PC-3 (cell line): ENCODE results near the gene PRKN. TPM values are rescaled to one million over a fixed set of nuclear protein-coding genes. Genes with fewer than 3 reads are reported as not detected.

Source experiments
- ATAC-seq: fragments of 200-7000 bp; cut with Tn5 transposase; 2 replicates; pipeline ENCODE4 v1.9.1; 2020; ENCODE audit warnings: mild to moderate bottlenecking, moderate library complexity
- BruUV-seq: library from RNA; stranded (reverse); fragments of 400-500 nt; replicated peaks from 2 replicates; lab custom pipeline; 2021; lab: Mats Ljungman, UMichigan
- CTCF ChIA-PET: fragments of 300-600 bp; sonication (Branson Sonifier 250); formaldehyde crosslinking; loops from one replicate; lab custom pipeline; 2022; ENCODE audit warnings: antibody characterized with exemption; lab: Charles Lee
- POLR2A ChIA-PET: fragments of 300-600 bp; sonication (Branson Sonifier 250); formaldehyde crosslinking; loops from one replicate; lab custom pipeline; 2022; ENCODE audit warnings: antibody characterized with exemption; ENCODE audit not compliant: unreplicated experiment; lab: Charles Lee
- DNase-seq: peaks from one replicate; pipeline ENCODE4 v3.0.0-alpha.2; 2015
- H2AFZ ChIP-seq: fragments of 300-600 bp; sonication (generic); 2 replicates; pipeline ENCODE4 v1.6.0; 2016; ENCODE audit warnings: antibody characterized with exemption, low read length
- H3F3A ChIP-seq: fragments of 300-600 bp; sonication (generic); one replicate; pipeline ENCODE4 v1.6.0; 2017; ENCODE audit warnings: antibody characterized with exemption, low read length, control low read depth, mild to moderate bottlenecking; ENCODE audit not compliant: unreplicated experiment
- H3K27ac ChIP-seq: fragments of 300-600 bp; sonication (generic); 2 replicates; pipeline ENCODE4 v1.5.1; 2016; ENCODE audit warnings: mild to moderate bottlenecking, low read length
- H3K27me3 ChIP-seq: fragments of 300-600 bp; sonication (generic); 2 replicates; pipeline ENCODE4 v1.6.1; 2016; ENCODE audit warnings: low read length, mixed read lengths
- H3K36me3 ChIP-seq: fragments of 300-600 bp; sonication (generic); 2 replicates; pipeline ENCODE4 v1.6.1; 2016; ENCODE audit warnings: low read depth, mixed run types, low read length, mixed read lengths
- H3K4me1 ChIP-seq: fragments of 300-600 bp; sonication (generic); 2 replicates; pipeline ENCODE4 v1.5.1; 2016; ENCODE audit warnings: low read length; ENCODE audit not compliant: insufficient read depth
- H3K4me2 ChIP-seq: fragments of 300-600 bp; sonication (generic); 2 replicates; pipeline ENCODE4 v1.6.0; 2016; ENCODE audit warnings: low read length
- H3K4me3 ChIP-seq: fragments of 300-600 bp; sonication (generic); 2 replicates; pipeline ENCODE4 v1.5.1; 2016; ENCODE audit warnings: mild to moderate bottlenecking, low read length, mixed read lengths
- H3K79me2 ChIP-seq: fragments of 300-600 bp; sonication (generic); 2 replicates; pipeline ENCODE4 v1.6.1; 2017; ENCODE audit warnings: low read length, mixed read lengths
- H3K9ac ChIP-seq: fragments of 300-600 bp; sonication (generic); 2 replicates; pipeline ENCODE4 v1.6.0; 2016; ENCODE audit warnings: mild to moderate bottlenecking, low read length
- H3K9me2 ChIP-seq: fragments of 300-600 bp; sonication (generic); replicated peaks from 2 replicates; pipeline ENCODE4 v1.6.1; 2016; ENCODE audit warnings: mixed run types, low read length, mixed read lengths
- H3K9me3 ChIP-seq: fragments of 300-600 bp; sonication (generic); 2 replicates; pipeline ENCODE4 v1.6.1; 2016; ENCODE audit warnings: low read length, mixed read lengths
- H4K20me1 ChIP-seq: fragments of 300-600 bp; sonication (generic); 2 replicates; pipeline ENCODE4 v1.6.1; 2016; ENCODE audit warnings: low read length, mixed read lengths
- EZH2 ChIP-seq: fragments of 300-600 bp; sonication (generic); IDR thresholded peaks from one replicate; pipeline ENCODE4 v1.6.1; 2017; ENCODE audit warnings: antibody characterized with exemption, mild to moderate bottlenecking, low read length; ENCODE audit not compliant: unreplicated experiment
- EZH2phosphoT487 ChIP-seq: fragments of 300-600 bp; sonication (generic); IDR thresholded peaks from 2 replicates; pipeline ENCODE4 v1.6.1; 2018; ENCODE audit warnings: mild to moderate bottlenecking, antibody characterized with exemption, low read length, borderline replicate concordance
- intact Hi-C: fragments of 100-400 bp; cut with micrococcal nuclease; formaldehyde crosslinking; loops from 2 replicates; pipeline ENCODE4 v1.9.0; 2023
- total RNA-seq: library from RNA; depleted of rRNA; stranded (reverse); fragments of >200 nt; gene quantifications from 2 replicates; pipeline ENCODE4 v1.2.3, GENCODE V29; 2014
- TF ChIP-seq, protein P1 (sequence below): fragments of 300-600 bp; sonication (generic); conservative IDR thresholded peaks from 2 replicates; pipeline ENCODE4 v1.5.1; 2017; ENCODE audit warnings: antibody characterized with exemption, low read depth, mild to moderate bottlenecking, low read length

Gene PRKN
- total RNA-seq, 1 experiment from 2014 or later = not detected

DNA sequence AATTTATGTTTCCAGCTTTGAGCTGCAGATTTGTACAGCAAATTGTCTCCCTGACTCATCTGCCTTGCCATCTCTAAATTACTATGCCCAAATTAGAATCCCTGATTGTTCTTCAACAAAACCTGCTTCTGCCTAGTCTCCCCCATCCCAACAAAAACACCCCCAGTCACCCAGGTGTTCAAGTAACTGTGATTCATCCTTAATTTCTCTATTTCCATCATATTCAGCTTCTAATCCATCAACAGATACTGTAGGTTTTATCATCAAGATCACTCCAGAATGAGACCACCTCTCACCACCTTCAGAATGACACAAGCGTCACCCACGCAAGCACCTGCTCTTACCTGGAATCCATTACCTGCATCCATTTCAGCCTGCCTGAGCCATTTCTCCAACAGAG, 498.5 kb downstream of the PRKN start:
- intact Hi-C loops = no loop called here
- POLR2A ChIA-PET = no interaction called here
- Histone ChIP-seq H3K4me3 (no peak overlapping the region), H3K27me3 (no peaks in the 10 kb centered on the region), H2AFZ (no peak overlapping the region), H3F3A (no peaks in the 10 kb centered on the region), H3K9ac (no peak overlapping the region), H3K4me1 (no peaks in the 10 kb centered on the region), H3K27ac (no peak overlapping the region), H3K9me3 (no peaks in the 10 kb centered on the region), H3K79me2 (no peaks in the 10 kb centered on the region), H3K36me3 (no peaks in the 10 kb centered on the region), H4K20me1 (no peaks in the 10 kb centered on the region), H3K4me2 (no peak overlapping the region), H3K9me2 (no peaks in the 10 kb centered on the region)
- DNase-seq (no peak), ATAC-seq (no peak)
- CTCF ChIA-PET = no interaction called here
- TF ChIP-seq EZH2phosphoT487 (no peak), EZH2 (no peak)
- TF ChIP-seq, protein P1, sequence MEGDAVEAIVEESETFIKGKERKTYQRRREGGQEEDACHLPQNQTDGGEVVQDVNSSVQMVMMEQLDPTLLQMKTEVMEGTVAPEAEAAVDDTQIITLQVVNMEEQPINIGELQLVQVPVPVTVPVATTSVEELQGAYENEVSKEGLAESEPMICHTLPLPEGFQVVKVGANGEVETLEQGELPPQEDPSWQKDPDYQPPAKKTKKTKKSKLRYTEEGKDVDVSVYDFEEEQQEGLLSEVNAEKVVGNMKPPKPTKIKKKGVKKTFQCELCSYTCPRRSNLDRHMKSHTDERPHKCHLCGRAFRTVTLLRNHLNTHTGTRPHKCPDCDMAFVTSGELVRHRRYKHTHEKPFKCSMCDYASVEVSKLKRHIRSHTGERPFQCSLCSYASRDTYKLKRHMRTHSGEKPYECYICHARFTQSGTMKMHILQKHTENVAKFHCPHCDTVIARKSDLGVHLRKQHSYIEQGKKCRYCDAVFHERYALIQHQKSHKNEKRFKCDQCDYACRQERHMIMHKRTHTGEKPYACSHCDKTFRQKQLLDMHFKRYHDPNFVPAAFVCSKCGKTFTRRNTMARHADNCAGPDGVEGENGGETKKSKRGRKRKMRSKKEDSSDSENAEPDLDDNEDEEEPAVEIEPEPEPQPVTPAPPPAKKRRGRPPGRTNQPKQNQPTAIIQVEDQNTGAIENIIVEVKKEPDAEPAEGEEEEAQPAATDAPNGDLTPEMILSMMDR = no peak
- no TSS peak for BruUV-seq

DNA sequence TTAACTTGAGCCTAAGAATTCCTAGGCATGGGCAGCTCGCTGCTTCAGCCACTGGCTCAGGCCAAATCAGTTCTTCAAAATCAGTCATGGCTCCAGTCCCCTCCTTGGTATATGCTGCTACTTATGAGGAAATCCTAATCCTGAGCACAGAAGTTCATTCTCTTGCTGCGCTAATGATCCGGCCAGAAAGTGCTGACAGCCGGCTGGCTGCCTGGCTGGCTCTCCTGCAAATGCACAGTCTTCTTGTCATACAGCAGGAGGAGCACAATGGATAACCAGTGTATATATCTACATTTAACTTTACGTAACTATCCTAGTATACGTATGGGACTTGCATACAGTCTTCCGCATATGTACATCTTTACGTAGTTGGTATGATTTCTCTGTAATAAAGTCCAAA, 500.8 kb downstream of the PRKN start:
- Histone ChIP-seq H3K9me3 (no peaks in the 10 kb centered on the region), H3F3A (no peaks in the 10 kb centered on the region), H3K4me2 (no peak overlapping the region), H3K36me3 (no peaks in the 10 kb centered on the region), H3K79me2 (no peaks in the 10 kb centered on the region), H3K4me1 (no peaks in the 10 kb centered on the region), H3K27me3 (no peaks in the 10 kb centered on the region), H4K20me1 (no peaks in the 10 kb centered on the region), H3K4me3 (no peak overlapping the region), H3K9ac (no peak overlapping the region), H2AFZ (no peak overlapping the region), H3K9me2 (no peaks in the 10 kb centered on the region), H3K27ac (no peak overlapping the region)
- POLR2A ChIA-PET = no interaction called here
- DNase-seq (no peak), ATAC-seq (no peak)
- TF ChIP-seq EZH2phosphoT487 (no peak), EZH2 (no peak)
- TF ChIP-seq, protein P1 = no peak
- CTCF ChIA-PET = no interaction called here
- intact Hi-C loops = no loop called here
- no TSS peak for BruUV-seq

DNA sequence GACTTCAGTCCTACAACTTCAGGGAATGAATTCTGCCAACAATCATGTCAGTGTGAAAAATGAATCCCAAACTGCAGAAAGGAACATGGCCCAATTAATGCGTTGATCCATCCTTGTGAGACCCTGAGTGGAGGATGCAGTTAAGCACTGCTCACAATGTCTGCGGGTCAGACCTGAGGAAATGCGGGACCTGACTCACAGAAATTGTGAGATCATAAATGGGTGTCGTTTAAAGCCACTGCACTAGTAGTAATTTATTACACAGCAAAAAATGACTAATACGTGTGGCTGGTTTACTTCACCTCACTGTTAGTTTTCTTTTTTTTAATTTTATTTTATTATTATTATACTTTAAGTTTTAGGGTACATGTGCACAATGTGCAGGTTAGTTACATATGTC, 505.0 kb downstream of the PRKN start:
- Histone ChIP-seq H3K36me3 (no peaks in the 10 kb centered on the region), H3K27ac (no peak overlapping the region), H3K4me3 (no peak overlapping the region), H3K9me3 (no peaks in the 10 kb centered on the region), H3K79me2 (no peaks in the 10 kb centered on the region), H3K27me3 (no peaks in the 10 kb centered on the region), H3K4me1 (no peaks in the 10 kb centered on the region), H3K4me2 (no peak overlapping the region), H3K9ac (no peak overlapping the region), H2AFZ (no peak overlapping the region), H3F3A (no peaks in the 10 kb centered on the region), H4K20me1 (no peaks in the 10 kb centered on the region), H3K9me2 (no peaks in the 10 kb centered on the region)
- DNase-seq = no peak
- ATAC-seq = no peak
- TF ChIP-seq, protein P1 = no peak
- TF ChIP-seq EZH2 (no peak), EZH2phosphoT487 (no peak)
- CTCF ChIA-PET = no interaction called here
- POLR2A ChIA-PET = no interaction called here
- intact Hi-C loops = no loop called here
- no TSS peak for BruUV-seq
